GM12874 (cell line): ENCODE measurements around the gene MASP2.

ENCODE experiments used
- TF ChIP-seq, protein P1 (sequence below): IDR thresholded peaks from 2 replicates; pipeline ENCODE4 v1.5.1; 2011; ENCODE audit warnings: low read depth, mild to moderate bottlenecking, control low read depth, low read length, moderate library complexity; ENCODE audit not compliant: insufficient read depth

The MASP2 gene

DNA sequence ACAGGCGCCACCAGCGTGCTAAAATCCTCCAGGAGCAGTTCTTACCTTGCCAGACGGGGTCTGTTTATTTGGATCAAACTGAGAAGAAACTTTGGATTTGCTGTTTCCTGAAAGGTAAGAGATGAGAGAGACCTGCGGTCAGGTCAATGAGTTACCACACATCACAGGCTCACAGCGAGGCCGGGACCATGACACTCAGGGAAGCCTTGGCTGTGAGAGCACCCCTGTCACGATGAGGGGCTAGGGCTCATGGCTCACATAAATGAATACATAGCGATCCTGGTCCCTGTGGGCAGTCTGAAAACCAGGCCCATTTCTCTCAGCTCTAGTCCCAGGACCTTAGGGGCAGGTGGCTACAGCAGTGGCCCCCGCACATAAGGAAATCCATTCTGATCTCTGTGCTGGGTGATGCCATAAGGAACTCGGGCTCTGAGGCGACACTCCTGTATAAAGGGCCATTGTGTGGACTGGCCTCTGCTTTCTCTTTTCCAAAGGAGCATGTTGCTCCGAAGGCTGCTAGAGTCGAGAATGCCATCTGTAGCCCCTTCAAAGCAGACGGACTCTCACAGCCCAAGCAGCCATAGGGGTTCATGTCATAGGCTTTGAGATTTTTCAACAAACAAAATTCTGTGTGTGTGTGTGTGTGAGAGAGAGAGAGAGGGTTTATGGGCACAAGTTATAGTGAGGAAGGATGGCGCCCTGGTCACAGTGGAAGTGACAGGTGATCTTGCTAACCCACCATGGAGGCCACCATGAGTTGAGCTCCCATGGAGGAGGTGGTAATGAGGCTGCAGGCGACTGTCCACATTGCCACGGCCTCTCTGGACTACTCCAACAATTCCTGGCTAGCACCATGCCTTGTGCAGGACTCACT, 21.8 kb upstream of the MASP2 start:
- TF ChIP-seq, protein P1, sequence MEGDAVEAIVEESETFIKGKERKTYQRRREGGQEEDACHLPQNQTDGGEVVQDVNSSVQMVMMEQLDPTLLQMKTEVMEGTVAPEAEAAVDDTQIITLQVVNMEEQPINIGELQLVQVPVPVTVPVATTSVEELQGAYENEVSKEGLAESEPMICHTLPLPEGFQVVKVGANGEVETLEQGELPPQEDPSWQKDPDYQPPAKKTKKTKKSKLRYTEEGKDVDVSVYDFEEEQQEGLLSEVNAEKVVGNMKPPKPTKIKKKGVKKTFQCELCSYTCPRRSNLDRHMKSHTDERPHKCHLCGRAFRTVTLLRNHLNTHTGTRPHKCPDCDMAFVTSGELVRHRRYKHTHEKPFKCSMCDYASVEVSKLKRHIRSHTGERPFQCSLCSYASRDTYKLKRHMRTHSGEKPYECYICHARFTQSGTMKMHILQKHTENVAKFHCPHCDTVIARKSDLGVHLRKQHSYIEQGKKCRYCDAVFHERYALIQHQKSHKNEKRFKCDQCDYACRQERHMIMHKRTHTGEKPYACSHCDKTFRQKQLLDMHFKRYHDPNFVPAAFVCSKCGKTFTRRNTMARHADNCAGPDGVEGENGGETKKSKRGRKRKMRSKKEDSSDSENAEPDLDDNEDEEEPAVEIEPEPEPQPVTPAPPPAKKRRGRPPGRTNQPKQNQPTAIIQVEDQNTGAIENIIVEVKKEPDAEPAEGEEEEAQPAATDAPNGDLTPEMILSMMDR, result no peak

DNA sequence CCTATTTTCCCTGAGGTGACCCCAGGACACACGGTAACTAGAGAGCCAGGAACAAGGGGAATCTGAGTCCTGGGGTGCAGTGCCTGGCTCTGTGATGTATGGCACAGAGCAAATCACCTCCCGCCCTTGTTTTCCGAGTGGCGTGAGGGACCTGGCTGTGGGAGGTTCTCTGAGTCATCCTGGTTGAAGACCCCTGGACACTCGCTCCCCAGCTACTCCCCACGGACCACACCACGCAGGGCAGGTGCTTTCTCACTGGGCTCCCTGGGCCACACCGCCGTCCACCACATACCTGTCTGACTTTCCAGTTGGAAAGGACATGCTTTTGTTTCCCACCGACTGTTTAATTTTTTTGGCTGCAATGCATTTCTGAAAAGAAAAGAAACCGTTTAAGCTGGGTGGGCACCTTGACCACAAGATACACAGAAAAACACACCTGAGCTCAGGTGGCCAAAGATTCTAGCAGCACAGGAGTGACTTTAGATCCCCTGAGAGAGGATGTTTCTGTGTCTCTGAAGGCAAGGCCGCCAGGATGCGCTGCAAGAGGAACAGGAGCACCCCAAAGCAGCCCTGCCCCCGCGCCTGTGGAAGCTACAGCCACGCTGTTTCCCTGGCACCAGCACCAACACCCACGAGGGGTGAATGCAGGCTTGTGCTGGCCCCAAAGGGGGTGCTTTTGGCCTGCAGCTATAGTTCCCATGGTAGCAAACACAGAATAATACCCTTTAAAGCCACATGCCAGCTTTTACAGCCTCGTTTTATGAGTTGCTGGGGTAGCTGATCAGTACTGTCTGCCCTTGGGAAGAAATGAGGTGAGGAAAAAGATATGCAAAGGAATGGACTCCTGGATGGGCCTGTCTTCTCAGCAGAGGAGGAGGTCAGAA, 20.9 kb upstream of the MASP2 start:
- TF ChIP-seq, protein P1, result no peak

DNA sequence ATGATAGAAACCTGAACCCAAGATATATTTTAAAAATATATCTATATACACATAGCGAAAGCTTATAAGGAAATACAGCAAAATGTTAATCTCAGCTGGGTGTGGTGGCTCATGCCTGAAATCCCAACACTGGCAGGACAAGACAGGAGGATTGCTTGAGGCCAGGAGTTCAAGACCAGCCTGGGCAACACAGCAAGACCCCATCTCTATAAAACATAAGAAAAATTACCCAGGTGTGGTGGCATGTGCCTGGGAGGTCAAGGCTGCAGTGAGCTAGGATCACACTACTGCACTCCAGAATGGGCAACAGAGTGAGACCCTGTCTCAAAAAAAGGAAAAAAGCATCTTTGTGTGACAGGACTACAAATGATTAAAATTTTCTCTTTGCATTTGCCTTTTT, 18.8 kb upstream of the MASP2 start:
- TF ChIP-seq, protein P1, result no peak

DNA sequence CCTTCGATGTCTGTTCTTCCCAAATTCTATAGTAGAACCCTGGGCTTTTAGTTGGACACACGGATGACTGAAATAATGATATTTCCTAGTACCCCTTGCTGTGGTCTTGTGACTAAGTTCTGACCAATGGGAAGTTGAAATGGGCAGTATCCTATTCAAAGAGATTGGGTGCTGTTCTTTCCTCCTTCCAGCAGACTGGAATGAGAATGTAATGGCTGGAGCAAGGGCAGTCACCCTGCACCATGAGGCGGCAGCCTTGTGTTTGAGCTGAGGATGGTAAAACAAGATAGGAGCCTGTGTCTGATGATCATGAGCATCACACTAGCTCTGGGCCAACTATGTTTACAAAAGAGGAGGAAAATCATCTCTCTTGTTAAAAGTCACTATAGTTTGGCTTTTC, 17.9 kb upstream of the MASP2 start:
- TF ChIP-seq, protein P1, result no peak

DNA sequence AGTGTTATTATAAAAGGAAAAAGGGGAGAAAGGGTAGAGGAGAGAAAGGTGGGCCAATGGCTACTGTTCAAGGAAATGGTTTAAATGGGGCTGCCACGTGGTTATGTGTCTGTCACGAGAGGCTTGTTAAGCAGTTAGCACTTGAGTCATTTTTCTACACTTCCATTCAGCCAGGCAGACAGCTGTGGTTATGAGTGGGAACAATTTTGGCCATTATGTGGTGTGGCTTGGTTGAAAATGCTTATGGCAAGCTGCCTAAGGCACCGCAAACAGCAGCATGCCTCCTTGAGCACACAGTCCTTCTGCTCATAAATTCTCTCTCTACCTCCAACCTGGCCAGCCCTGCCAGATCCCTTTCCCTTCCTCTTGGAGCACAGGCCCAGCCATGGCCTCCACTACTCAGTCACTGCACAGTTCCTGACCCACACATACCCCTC, 15.9 kb upstream of the MASP2 start:
- TF ChIP-seq, protein P1, result no peak

DNA sequence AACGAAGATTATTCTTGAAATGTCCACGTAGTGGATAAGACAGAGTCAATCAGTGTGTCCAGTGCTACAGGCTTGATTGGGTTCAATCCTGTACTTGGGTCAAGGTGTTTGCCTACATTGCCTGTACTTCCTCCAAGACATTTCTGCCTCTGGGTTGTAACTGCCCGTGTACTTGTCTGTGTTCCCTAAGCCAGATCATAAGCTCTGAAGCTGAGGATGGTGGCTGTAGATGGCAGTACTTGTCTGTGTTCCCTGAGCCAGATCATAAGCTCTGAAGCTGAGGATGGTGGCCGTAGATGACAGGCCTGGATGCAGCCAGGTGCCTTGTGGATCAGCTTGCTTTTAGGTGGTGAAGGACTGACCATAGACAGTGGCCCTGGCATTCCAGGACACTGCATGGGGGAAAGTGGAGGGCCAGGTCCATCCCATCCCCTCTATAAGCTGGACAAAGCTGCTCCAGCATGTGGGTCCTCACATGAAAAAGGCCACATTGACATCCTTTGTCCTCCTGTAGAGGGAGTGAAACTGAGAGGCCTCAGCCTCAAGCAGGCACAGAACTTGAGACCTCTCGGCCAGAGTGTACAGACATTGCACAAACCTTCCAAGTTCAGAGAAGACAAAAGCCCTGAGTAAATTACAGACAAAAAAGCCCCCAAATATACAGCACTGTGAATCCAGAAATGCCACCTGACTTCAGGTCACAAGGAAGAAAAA, 14.8 kb upstream of the MASP2 start:
- TF ChIP-seq, protein P1, result no peak
